C1 segment of cervical spinal cord (tissue), 14 donors: ENCODE results near the gene HEYL.

Experiments used
- DNase-seq, 14 donors: peaks; one replicate each; lab custom pipeline; 2025; lab: John Stamatoyannopoulos, UW

The HEYL gene

DNA sequence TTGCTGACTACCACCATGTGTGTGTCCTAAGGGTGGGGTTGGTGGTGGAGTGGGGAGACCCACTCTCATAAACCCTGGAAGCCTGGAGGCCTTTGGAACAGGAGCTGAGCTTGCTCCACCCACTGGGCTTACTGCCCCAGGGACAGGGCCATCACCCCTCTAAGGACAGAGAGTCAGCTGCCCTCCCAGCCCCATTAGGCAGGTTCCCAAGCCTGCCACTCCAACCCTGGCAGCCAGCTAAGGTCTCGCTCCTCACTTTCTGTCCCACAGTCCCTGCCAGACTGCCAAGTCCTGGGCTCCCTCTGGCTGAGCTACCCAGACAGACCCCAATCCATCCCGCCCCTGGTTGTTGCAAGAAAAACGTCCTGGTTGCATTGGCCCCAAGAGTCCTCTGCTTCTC lies 28.7 kb upstream of the HEYL start:
- DNase-seq: peak in 8 of 14 donors; percentile 8 to 67 (median 34)

DNA sequence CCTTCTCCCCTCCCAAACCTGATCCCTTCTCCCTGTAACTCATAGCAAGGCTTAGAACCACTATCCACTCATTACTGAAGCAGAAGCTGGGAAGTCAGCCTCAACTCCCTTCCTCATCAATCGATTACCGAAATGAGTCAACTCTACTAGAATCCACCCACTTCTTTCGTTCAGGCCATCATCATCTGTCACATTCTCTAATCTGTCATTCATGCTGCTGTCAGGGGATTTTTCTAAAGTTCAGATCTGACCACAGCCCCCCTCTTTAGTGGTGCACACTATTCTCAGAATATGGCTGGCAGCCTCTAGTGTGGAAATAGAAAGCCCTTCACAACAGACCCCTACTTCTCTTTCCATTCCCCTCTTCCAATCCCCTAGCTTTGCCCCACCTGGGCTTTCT lies 27.3 kb upstream of the HEYL start:
- no peak for DNase-seq

DNA sequence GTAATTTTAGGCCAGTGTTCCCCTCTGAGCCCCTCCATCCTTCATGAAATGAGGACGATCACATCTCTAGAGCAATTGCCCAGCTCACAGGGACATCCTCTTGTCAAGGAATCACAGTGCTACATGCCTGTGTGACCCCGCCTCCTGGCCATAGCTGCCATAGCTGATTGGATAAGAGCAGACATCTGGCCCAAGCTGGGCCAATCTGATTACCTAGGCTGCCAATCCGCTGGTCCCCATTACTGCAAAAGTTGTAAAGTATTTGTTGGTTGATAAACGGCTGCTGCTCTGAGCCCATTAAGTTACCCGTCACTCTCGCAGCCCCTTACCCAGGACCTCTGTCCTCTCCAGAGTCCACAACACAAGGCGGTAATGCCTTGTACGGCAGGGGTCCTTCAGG lies 24.1 kb upstream of the HEYL start:
- no peak for DNase-seq

DNA sequence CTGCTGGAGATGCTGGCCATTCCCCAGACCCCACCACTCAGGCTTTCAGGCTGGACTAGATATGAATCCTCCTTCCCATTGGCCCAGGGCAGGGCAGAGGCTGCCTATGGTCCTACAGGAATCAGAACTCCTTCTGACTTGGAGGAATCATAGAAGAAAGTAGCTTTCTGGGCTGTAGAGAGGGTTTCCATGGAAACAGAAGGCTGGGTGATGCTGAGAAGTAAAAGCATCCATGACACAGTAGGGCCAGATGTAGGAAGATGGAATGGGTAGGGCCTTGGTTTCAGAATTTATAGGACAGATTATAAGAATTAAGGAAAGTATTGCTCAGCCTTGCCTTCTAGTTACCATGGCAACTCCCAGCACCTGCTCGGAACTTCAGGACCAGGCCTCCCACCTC lies 23.4 kb upstream of the HEYL start:
- DNase-seq: no peak

DNA sequence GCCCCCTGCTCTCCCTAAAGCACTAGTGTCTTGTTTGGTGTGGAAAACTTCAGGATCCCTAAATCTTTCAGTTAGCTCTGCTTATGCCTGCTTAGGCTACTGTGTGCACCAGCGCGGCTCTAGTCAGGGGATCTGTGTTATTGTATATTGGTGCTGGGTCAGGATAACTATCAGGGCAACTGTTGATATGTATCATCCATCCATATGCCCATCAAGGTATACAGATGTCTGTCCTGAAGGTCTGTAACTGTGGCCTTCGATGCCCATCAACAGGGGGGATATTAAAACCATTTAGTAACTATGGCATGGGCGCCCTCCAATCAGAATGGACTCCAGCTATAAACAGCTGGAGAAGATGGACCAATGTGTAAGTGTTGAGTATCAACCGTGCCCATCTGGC lies 20.1 kb upstream of the HEYL start:
- DNase-seq: no peak

DNA sequence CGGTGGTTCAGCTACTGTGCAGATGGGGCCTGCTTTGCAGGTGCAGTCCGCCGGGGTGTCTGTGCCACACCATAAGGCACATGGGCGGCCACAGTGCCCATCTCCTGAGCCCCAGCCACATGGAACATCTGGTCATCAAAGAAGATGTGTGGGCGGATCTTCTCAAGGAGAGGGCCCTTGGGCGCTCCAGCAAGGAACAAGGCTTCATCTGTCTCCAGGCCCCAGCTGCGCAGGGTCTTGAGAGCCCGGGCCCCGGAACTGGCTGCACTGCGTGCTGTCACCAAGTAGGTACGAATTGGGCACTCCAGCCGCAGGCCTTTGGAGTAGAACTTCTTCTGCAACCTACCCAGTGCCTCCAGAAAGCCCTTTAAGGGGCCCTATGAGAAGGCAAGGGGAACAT lies 19.7 kb upstream of the HEYL start:
- DNase-seq: no peak

DNA sequence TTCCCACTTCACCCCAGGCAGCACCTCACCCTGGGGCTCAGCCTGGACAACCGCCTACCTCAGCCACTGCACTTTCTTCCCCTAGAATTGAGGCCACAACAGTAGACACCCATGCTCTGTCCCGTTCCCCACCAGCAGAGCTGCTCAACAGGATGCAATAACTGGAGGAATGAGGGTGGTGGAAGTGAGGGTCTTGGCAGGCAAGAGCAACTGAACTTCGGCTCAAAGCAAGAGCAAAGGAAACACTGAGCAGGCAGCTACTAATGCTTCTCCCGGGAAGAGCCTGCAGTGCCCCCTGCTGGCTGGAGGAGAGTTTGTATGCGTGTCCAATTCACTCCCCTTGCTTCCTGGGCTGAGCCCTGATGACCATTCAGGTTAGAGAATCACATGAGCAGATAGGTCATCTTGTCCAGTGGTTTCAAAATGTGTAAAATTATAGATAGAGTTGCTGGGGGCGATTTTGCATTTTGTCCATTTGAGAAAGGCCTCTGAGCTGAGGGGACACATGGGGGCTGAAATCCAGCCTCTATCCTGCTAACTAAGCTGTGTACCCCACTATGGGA lies 18.6 kb upstream of the HEYL start:
- DNase-seq: peak in 6 of 14 donors; percentile 21 to 54 (median 28)

DNA sequence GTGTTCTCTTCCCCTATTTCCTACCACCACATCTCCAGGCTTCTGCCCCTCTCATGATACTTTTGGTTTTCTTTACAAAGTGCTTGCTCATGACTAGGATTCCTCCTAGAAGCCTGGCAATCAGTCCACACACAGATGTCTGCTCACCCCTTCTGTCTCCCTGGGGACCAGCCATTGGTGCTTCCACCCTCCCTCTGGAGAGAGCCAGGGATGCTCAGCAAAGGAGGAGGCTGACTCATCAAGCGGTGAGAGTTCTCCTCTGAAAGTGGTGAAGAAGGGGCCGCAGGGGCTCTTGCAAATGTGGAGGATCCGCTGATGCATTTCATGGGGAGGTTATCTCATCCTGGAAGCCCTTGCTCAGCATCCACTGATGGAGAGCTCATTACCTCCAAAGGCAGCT lies 18.0 kb upstream of the HEYL start:
- no peak for DNase-seq

DNA sequence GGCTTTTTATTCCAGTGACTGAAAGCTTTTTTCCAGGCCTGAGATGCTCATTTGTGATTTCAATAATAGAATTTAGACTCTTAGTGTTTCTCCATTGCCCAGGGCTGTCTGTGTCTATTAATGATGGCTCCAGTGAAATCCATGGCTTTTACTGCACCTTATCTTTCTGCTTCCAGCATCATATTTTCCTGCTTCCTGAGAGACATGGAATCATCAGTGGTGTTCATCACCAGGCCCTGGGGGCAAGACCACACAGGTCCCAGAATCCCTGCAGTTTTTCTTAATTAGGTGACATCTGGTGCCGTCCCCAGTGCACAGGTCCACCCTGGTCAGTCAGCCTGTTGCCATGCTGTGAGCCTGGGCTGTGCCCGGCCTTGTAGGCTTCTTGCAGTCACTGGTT lies 16.9 kb upstream of the HEYL start:
- DNase-seq: peak in 1 of 14 donors; percentile 39

DNA sequence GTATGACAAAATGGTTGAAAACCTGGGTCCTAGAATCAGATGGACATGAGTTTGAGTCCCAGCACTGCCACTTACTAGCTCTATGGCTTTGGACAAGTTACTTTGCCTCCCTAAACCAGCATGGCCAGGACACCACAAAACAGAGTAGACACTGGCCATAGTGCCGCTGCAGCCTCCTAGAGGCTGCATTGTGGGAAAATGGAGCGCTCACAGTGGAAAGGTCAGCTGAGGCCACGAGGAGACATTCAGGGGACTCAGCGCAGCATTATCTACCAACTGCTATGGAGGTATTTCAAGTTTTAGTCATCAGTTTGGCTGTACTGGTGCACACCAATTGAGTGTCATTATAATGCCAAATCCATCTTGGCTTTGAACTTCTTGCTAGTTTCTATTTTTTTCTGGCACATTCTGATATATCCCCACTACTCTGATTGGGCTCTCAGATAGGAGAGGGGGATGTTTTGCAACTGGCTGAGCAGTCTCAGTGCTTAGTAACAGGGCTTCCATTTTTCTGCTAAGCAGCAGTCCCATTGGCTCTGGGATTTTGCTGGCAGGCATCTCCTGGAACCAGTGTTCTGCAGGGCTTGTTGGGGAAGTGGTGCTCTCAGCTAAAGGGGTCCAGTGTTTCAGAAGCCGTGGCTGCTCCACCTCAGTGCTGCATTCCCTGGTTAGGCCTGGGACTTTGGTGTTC lies 16.3 kb upstream of the HEYL start:
- DNase-seq: peak in 1 of 14 donors; percentile 15

DNA sequence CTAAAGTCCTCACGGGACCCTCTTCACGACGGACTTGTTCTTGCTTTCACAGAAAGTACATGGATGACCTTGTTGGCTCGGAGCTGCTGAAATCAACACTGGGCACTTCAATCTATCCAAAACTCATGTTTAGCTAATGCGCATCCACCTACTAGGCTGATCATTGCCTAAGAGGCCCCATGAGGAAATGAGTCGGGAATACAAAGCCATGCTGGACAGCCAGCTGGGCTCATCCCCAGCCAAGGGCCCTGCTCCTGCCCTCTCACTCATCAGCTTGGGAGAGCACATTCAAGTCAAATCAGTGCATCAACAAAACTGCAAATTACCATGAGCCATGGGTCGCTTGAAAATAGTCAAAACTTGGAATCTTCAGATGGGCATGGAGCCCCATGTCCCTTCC lies 14.8 kb upstream of the HEYL start:
- DNase-seq: peak in 1 of 14 donors; percentile 29

DNA sequence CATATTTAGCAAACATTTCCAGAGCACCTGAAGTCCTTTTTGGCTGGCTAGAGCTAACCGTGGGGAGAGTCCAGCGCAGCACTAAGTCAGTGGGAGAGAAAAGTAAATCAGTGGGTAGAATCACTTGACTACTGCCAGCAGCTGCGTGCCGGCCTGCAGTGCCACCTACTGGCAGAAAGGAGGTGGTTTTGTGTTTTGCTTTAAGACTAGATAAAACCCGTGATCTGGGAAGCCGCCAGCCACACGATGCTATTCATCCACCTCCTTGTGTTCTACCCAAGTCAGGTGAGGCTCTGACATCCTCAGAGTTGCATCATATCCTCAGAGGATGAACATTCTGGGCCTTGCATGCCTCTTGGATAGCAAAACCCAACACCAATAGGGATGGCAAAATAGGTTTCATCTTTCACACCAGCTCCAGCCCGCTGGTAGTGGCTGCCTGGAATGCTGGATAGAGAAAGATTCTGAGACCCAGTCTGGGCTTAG lies 14.1 kb upstream of the HEYL start:
- peak in 13 of 14 donors; percentile 11 to 74 (median 61) for DNase-seq

DNA sequence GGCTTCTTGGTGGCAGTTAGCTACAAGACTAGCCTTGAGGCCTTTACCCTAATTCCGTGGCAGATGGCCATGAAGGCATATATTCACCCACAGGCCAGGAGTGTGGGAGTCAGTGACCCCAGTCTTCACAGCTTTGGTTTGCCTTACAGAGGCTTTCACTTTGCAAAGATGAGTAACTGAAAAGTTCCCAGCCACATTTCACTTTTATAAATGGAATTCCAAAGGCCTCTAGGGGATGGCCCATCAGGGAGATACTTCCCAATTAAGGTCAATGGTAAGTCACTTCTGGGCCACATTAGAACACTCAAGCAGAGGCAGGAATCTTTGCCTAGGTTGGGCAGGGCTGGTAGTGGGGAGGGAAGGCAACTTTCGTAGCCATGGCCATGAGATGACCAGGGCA lies 13.1 kb upstream of the HEYL start:
- no peak for DNase-seq

DNA sequence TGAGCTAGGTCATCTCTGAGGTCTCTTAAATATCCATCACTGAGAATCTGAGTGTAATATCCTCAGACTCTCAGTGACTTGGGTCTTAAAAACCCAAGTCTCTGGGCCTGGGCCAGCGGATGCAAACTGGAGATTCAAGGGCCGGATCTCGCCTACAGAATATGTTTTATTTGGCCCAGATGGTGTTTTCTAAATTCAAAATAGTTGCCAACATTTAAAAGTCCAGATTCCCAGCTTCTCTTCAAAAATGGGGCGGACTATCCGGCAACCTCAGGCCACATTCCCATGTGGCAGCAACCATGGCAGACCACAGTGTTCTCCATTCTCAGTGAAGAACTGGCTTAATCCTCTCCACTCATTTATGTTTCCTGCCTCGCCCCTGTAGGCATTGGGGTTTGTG lies 12.7 kb upstream of the HEYL start:
- no peak for DNase-seq

DNA sequence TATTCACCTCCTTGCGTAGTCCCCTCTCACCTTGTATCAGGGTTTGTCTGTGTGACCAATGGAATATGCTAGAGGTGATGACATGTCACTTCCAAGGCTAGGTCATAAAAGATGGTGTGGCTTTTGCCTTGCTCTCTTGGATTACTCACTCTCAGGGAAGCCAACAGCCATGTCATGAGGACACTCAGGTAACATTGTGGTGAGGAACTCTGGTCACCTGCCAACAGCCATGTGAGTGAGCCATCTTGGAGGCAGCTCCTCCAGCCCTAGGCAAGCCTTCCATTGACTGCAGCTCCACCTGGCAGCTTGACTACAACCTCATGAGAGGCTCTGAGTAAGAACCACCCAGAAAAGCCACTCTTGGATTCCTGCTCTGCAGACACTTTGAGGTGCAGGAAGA lies 11.0 kb upstream of the HEYL start:
- no peak for DNase-seq

DNA sequence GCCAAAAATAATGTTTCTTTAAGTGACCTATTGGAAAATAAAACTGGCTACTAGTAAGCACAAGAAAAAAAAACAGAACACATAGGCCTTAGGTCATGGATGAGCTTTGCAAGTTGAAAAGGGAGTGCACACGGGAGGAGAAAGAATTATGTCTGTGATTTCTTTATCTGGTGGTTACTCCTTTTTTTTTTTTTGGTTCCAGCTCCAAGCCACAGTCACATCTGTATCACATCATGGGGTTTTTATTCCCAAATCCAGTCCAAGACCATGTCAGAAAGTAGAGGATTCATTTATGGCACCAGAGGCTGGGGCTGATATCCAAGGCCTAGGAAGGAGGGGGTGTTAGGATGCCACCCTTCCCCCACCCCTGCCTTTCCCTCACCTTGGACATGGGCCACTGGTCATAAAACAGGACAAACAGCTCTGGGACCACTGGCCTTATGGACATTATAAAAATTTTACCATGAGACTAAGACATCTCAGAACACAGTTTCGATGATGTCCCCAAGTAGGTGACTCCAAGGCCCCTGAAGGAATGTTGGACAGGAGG lies 10.3 kb upstream of the HEYL start:
- DNase-seq: no peak

DNA sequence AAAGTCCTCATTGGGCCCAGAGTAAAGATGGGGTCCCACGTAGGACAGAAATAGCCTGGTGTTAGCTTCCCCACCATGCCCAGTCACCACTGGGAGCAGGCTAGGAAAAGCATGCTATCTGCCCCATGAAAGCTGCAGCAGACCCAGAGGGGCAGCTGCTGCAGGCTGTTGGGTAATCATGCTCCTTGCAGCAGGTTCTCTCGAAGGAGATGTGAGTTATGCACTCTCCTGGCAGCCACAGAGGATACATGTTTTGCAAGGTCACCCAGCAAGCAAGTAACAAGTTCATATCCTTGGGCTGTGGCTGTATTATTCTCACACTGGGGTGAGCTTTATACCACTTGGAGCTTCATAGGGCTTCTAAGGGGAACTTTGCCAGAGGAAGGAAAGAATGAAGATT lies 9.1 kb upstream of the HEYL start:
- DNase-seq: no peak

DNA sequence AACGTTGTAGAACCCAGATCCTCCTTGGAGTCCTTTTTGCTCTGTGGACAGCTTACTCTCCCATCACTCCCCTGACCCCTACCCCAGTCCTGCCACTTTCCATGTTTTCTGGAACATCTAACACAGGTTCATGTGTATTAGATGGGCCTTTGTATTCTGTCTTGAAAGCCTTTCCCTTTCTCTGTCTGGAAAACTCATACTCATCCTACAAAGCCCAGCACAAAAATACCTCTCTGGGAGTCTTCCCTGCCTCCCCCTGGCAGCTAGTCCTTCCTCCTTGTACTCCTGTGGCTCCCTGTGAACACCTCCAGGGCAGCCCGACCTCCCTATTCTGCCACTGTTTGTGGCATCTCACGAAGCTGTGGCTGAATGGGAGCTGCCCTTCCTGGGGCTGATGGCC lies 7.8 kb upstream of the HEYL start:
- no peak for DNase-seq

DNA sequence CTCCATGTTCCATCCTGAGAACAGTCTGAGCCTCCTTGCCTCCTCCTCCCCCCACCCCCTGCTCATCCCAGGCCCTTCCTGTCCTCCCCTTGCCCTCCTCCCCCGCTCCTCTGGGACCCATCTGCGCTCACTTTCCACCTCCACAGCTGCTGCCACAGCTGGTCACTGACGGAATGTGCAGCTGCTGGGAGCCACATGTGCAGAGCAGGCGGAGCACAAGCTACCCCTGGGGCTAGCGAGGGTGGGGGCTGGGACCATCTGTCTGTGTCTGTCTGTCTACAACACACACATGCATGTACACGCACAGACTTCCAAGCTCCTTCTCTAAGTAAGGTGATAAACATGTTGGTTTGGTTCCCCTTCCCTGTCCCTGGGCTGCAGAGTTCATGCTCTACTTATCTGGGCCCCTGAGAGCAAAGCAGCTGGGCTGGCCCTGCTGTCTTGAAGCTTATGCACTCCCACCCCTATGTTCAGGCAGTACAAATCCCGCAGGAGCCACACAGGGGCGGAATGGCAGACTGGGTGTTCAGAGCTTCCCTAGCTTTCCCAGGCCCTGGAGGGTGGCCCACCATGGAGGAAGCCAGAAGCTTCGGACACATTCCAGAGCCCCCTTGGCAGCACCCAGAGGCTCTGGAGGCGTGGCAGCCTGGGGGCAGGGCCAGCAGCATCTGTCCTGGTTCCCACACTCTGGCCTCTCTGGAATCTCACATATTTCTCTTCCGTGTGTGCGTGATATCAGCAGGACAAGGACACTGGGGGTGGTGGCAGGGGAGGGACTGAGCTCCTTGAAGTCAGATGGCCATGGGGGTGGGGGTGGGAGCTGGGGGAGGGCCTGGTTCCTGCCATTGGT lies 7.0 kb upstream of the HEYL start:
- DNase-seq: no peak

DNA sequence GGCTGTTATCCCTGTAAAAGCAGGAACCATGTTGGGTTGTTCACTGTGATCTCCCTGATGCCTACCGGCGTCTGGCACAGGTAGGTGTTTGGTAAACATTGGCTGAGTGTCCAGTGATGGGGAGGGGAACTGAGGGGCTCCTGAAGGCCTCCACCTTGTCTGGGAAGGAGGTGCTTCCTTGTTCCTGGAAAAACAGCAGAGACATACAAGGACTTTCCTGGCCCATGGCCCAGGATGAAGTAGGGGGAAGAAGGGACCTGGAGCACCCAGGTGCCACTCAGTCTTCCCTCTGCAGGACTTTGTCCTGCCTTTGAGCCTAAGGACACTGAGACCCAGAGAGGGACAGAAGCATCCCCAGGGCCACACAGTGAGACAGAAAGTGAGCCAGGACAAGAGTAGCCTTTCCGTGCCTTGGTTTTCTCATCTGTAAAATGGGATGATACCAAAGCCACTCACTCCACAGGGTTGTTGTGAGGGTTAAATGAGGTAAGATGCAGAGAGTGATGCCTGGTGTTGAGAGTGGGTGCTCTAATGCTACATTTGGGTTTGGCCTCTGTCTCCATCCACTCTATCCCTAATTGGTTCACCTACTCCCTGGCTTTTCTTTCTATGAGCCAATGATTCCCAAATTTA lies 6.1 kb upstream of the HEYL start:
- no peak for DNase-seq

DNA sequence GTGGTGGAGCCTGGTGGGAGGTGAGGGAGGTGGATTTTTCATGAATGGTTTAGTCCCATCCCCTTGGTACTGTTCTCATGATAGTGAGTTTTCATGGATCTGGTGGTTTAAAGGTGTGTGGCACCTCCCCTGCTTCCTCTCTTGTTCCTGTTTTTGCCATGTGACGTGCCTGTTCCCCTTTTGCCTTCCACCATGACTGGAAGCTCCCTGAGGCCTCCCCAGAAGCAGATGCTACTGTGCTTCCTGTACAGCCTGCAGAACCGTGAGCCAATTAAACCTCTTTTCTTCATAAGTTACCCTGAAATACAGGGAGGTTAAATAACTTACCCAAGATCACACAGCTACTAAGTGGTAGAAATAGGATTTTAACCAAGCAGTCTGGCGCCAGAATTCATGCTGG lies 4.3 kb upstream of the HEYL start:
- DNase-seq: no peak

DNA sequence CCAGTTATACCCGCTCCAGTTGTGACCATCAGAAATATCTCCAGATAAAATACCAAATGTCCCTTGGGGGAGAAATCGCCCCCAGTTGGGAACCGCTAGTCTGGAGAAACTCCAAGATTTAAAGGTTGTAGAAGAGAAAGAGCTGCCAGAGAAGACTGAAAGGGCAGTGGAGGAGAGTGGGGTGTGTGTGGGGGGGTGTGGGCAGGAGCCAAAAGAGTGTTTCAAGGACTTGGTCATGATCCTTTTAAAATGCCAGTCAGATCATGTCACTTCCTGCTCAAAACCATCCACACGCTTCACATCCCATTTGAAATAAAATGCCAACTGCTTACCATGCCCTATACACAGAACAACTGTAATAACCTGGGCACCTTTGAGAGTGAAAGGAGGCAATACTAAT lies 3.4 kb upstream of the HEYL start:
- peak in 1 of 14 donors; percentile 12 for DNase-seq
